ENCODE data around the gene FAM174B.

DNA sequence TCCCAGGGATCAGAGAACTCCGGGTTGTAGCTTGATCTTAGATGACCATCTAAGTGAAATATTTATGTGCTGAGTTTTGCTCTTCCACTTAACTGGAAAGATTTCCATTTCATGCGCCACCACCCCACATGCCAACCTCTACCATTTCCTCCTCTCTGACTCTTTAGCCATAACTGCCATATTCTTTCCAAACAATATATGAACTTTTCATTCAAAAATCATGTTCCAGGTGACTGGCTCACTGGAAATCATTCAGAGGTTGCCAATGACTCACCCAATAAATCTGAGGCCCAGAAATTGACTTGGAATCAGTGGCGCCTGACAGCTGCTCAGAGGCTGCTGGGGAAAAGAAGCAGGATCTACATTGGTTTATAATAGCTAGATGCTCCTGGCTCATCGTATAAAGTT is 31.6 kb upstream of the FAM174B start:
- TF ChIP-seq EZH2 (IDR thresholded peaks at IDR 0.05) (no peak), POLR2AphosphoS5 (IDR thresholded peaks at IDR 0.05; ENCODE audit: borderline replicate concordance, low read depth, low read length) (no peak), FOXP2 (optimal IDR thresholded peaks at IDR 0.05; ENCODE audit: control extremely low read depth, extremely low read length, insufficient read depth) (no peak)
